ENCODE measurements around the gene MTA2. TPM values are rescaled to one million over a fixed set of nuclear protein-coding genes. Genes with fewer than 3 reads are reported as not detected.
A peak's percentile ranks its signal among the peaks of the same experiment; 100 is the strongest.

The MTA2 gene
- total and polyA plus RNA-seq, 12 donors = 63.9 to 97.3 (median 73.5) TPM

- Histone ChIP-seq H3K36me3 (replicated peaks in 1 of 2) (no peaks in the 10 kb centered on the region), H3K9me3 (replicated peaks in 1 of 3) (no peaks in the 10 kb centered on the region), H3K4me1 (replicated peaks in 1 of 2) (peaks cover 27 to 54% of the 10 kb centered on the region in 2 donors), H3K27ac (peak overlapping the region in 2 of 5 donors; percentile 88 to 96), H3K27me3 (no peaks in the 10 kb centered on the region), H3K4me3 (peak overlapping the region in 1 of 4 donors; percentile 93)
- WGBS, 4 donors = 58 to 67% (median 63%) methylated on average over 8 of the region's 8 CpGs
- DNase-seq = no peak
- TF ChIP-seq POLR2A (IDR thresholded peaks at IDR 0.05) (no peak), CTCF (IDR thresholded peaks at IDR 0.05) (no peak)
- intact Hi-C loops (cut with DNase I) = no loop called here
These were observed 53.9 kb downstream of the MTA2 start for GRCh38 chr11:62547691-62548281.

GRCh38 chr11:62546929-62547625, 54.6 kb downstream of the MTA2 start:
- intact Hi-C loops (cut with DNase I) = no loop called here
- Histone ChIP-seq H3K9me3 (replicated peaks in 1 of 3) (no peaks in the 10 kb centered on the region), H3K36me3 (replicated peaks in 1 of 2) (no peaks in the 10 kb centered on the region), H3K4me3 (peak overlapping the region in 2 of 4 donors; percentile 93 to 95), H3K4me1 (replicated peaks in 1 of 2) (peaks cover 25 to 54% of the 10 kb centered on the region in 2 donors), H3K27me3 (no peaks in the 10 kb centered on the region), H3K27ac (peak overlapping the region in 4 of 5 donors; percentile 78 to 96 (median 86))
- DNase-seq = peak in 1 of 7 donors; percentile 28
- TF ChIP-seq POLR2A (IDR thresholded peaks at IDR 0.05) (no peak), CTCF (IDR thresholded peaks at IDR 0.05) (no peak)
- WGBS, 4 donors = 15 to 25% (median 19%) methylated on average over 28 to 40 of the region's 40 CpGs

- Histone ChIP-seq H3K4me1 (replicated peaks in 1 of 2) (peaks cover 29 to 54% of the 10 kb centered on the region in 2 donors), H3K27me3 (no peaks in the 10 kb centered on the region), H3K27ac (peak within 1 kb of the TSS in 4 of 5 donors; percentile 78 to 96 (median 86)), H3K4me3 (peak within 1 kb of the TSS; percentile 7 to 95 (median 76)), H3K9me3 (replicated peaks in 1 of 3) (no peaks in the 10 kb centered on the region), H3K36me3 (replicated peaks in 1 of 2) (no peaks in the 10 kb centered on the region)
- peak in 2 of 6 experiments; percentile 1 to 11 for TF ChIP-seq CTCF (IDR thresholded peaks at IDR 0.05)
- peak; percentile 57 to 90 for TF ChIP-seq POLR2A (IDR thresholded peaks at IDR 0.05)
- intact Hi-C loops (cut with DNase I) = no loop called here
- 0 to 1% (median 0%) methylated on average over 14 to 69 of the region's 69 CpGs for WGBS, 4 donors
- peak; percentile 64 to 87 (median 82) for DNase-seq
These were observed 55.3 kb downstream of the MTA2 start, which contains the start of gene AHNAK for GRCh38 chr11:62546244-62546928. TSS of gene AHNAK (minus strand) at chr11:62546806. CDS start at chr11:62536098, 10,708 bp downstream.
